Measurements from ENCODE around the gene NDUFAF2.

NDUFAF2 gene

GRCh38 chr5:61163905-61164304 lies 218.9 kb downstream of the NDUFAF2 start:
- no peak for DNase-seq (ENCODE audit: low read depth)
- H3K4me3 ChIP-seq (ENCODE audit: control insufficient read depth, low read depth, low read length): no peak overlapping the region
- no peak for TF ChIP-seq CTCF (conservative IDR thresholded peaks at IDR 0.05; ENCODE audit: control insufficient read depth, insufficient read depth, low read depth, low read length)

- peak; percentile 67 for DNase-seq (ENCODE audit: low read depth)
- peak; percentile 47 for TF ChIP-seq CTCF (conservative IDR thresholded peaks at IDR 0.05; ENCODE audit: control insufficient read depth, insufficient read depth, low read depth, low read length)
- no peak overlapping the region for H3K4me3 ChIP-seq (ENCODE audit: control insufficient read depth, low read depth, low read length)
Measured at GRCh38 chr5:61167382-61167781, 222.4 kb downstream of the NDUFAF2 start.

GRCh38 chr5:61168951-61169350 lies 223.9 kb downstream of the NDUFAF2 start:
- no peak overlapping the region for H3K4me3 ChIP-seq (ENCODE audit: control insufficient read depth, low read depth, low read length)
- DNase-seq (ENCODE audit: low read depth): no peak
- no peak for TF ChIP-seq CTCF (conservative IDR thresholded peaks at IDR 0.05; ENCODE audit: control insufficient read depth, insufficient read depth, low read depth, low read length)

- H3K4me3 ChIP-seq (ENCODE audit: control insufficient read depth, low read depth, low read length): no peak overlapping the region
- no peak for TF ChIP-seq CTCF (conservative IDR thresholded peaks at IDR 0.05; ENCODE audit: control insufficient read depth, insufficient read depth, low read depth, low read length)
- no peak for DNase-seq (ENCODE audit: low read depth)
Measured at GRCh38 chr5:61171479-61171878, 226.5 kb downstream of the NDUFAF2 start.

GRCh38 chr5:61176631-61177030 lies 231.6 kb downstream of the NDUFAF2 start:
- no peak for DNase-seq (ENCODE audit: low read depth)
- TF ChIP-seq CTCF (conservative IDR thresholded peaks at IDR 0.05; ENCODE audit: control insufficient read depth, insufficient read depth, low read depth, low read length): no peak
- no peak overlapping the region for H3K4me3 ChIP-seq (ENCODE audit: control insufficient read depth, low read depth, low read length)

- H3K4me3 ChIP-seq (ENCODE audit: control insufficient read depth, low read depth, low read length): no peak overlapping the region
- no peak for TF ChIP-seq CTCF (conservative IDR thresholded peaks at IDR 0.05; ENCODE audit: control insufficient read depth, insufficient read depth, low read depth, low read length)
Measured at GRCh38 chr5:61177070-61177469, 232.1 kb downstream of the NDUFAF2 start.

GRCh38 chr5:61177716-61178115 lies 232.7 kb downstream of the NDUFAF2 start:
- no peak for DNase-seq (ENCODE audit: low read depth)
- no peak overlapping the region for H3K4me3 ChIP-seq (ENCODE audit: control insufficient read depth, low read depth, low read length)
- TF ChIP-seq CTCF (conservative IDR thresholded peaks at IDR 0.05; ENCODE audit: control insufficient read depth, insufficient read depth, low read depth, low read length): no peak

More at GRCh38 chr5:61177070-61177469, 232.1 kb downstream of the NDUFAF2 start:
- no peak for DNase-seq (ENCODE audit: low read depth)
